Spleen (tissue), 11 donors: ENCODE measurements around the gene UBP1. TPM values are rescaled to one million over a fixed set of nuclear protein-coding genes. Genes with fewer than 3 reads are reported as not detected.

Experiments used
- DNase-seq: peaks from one replicate; pipeline ENCODE4 v3.0.0-alpha.2; 2020
- H3K27ac ChIP-seq, 8 donors: fragments of 200-600 bp; sonication (generic) in 7 of 8; 1 replicate in 4 of 8; 2 replicates in 4 of 8; pipeline versions ENCODE4 v1.5.0 to v1.8.0; 2016 to 2021; ENCODE audit warnings: inconsistent platforms in 4 of 8, mild to moderate bottlenecking in 4 of 8, moderate library complexity in 1 of 8
- H3K27me3 ChIP-seq, 7 donors: fragments of 200-600 bp; sonication (generic) in 6 of 7; replicated peaks in 1 of 7; 1 replicate in 4 of 7; 2 replicates in 3 of 7; pipeline versions ENCODE4 v1.5.0 to v1.8.0; 2016 to 2021; ENCODE audit warnings: inconsistent platforms in 3 of 7, mild to moderate bottlenecking in 1 of 7
- H3K36me3 ChIP-seq, 6 donors: fragments of 200-600 bp; sonication (generic) in 5 of 6; 1 replicate in 4 of 6; 2 replicates in 2 of 6; pipeline versions ENCODE4 v1.5.0 to v1.8.0; 2016 to 2021; ENCODE audit warnings: inconsistent platforms in 2 of 6
- H3K4me1 ChIP-seq, 6 donors: fragments of 200-600 bp; sonication (generic) in 5 of 6; 1 replicate in 3 of 6; 2 replicates in 3 of 6; pipeline versions ENCODE4 v1.5.0 to v1.8.0; 2016 to 2021; ENCODE audit warnings: inconsistent platforms in 3 of 6
- H3K4me3 ChIP-seq, 8 donors: fragments of 200-600 bp; sonication (generic) in 7 of 8; 1 replicate in 4 of 8; 2 replicates in 4 of 8; pipeline versions ENCODE4 v1.5.0 to v1.8.0; 2016 to 2021; ENCODE audit warnings: inconsistent platforms in 4 of 8, mild to moderate bottlenecking in 4 of 8, moderate library complexity in 2 of 8
- H3K9me3 ChIP-seq, 8 donors: fragments of 200-600 bp; sonication (generic) in 7 of 8; 1 replicate in 4 of 8; 2 replicates in 4 of 8; pipeline versions ENCODE4 v1.5.0 to v1.8.0; 2016 to 2021; ENCODE audit warnings: inconsistent platforms in 4 of 8
- CTCF ChIP-seq, 11 experiments: fragments of 200-600 bp in 7 of 11; fragments of 450-650 bp in 4 of 11; sonication (generic) in 4 of 11; IDR thresholded peaks in 8 of 11; conservative IDR thresholded peaks in 3 of 11; 1 replicate in 7 of 11; 2 replicates in 4 of 11; pipeline versions ENCODE4 v1.4.0 to v1.8.0; 2016 to 2021; ENCODE audit warnings: antibody characterized with exemption in 11 of 11, inconsistent platforms in 4 of 11, mild to moderate bottlenecking in 1 of 11
- POLR2A ChIP-seq, 3 donors: fragments of 450-650 bp; IDR thresholded peaks; one replicate each; pipeline ENCODE4 v1.5.1; 2017; ENCODE audit warnings: antibody characterized with exemption in 3 of 3, mild to moderate bottlenecking in 1 of 3
- POLR2AphosphoS5 ChIP-seq, 3 donors: sonication (generic); formaldehyde crosslinking; IDR thresholded peaks; one replicate each; pipeline ENCODE4 v1.5.1; 2017; ENCODE audit warnings: antibody characterized with exemption in 3 of 3
- WGBS, 5 donors: extraction: QIAGEN DNeasy Blood & Tissue Kit in 3 of 5; methylation state at CpG; one replicate each; pipeline versions ENCODE4 v1.1.5 to v1.1.7; 2013 to 2018; 5-methylcytosine and 5-hydroxymethylcytosine counted together
- intact Hi-C: fragments of 100-400 bp; cut with DNase I; formaldehyde crosslinking; loops from one replicate; pipeline ENCODE4 v1.15.0; 2023; ENCODE audit warnings: low total_unique reads
- polyA plus RNA-seq, 3 donors: library from polyadenylated mRNA; stranded (reverse); fragments of 200-250 nt; gene quantifications; one replicate each; pipeline ENCODE4 v1.2.1, GENCODE V29; 2013
- total RNA-seq, 7 donors: library from RNA; depleted of rRNA in 3 of 7; stranded (reverse); fragments of >200 nt in 3 of 7; fragmentation: NEBNext Ultra II Directional in 4 of 7; extraction: Animal tissue kit (Norgen Biotek cat#: 25700) in 4 of 7; gene quantifications; one replicate each; pipeline versions ENCODE4 v1.1.0 to v1.2.1, GENCODE V29; 2016 to 2021
- donor health status: healthy with polysubstance abuse.
- donor health status: DM: no; HTN: no; CAD: no; lungs with moderate emphysema.
- donor health status: DM: no; HTN: no; CAD: no.
- donor health status: Bipolar disorder and iron deficiency.
- donor health status: healthy.
- donor health status: DM: no; HTN: no; CAD: no.
- donor health status: DM: yes; HTN: yes; CAD: no.

The UBP1 gene
- total and polyA plus RNA-seq, 10 donors, result 27.6 to 88.2 (median 70.2) TPM

DNA sequence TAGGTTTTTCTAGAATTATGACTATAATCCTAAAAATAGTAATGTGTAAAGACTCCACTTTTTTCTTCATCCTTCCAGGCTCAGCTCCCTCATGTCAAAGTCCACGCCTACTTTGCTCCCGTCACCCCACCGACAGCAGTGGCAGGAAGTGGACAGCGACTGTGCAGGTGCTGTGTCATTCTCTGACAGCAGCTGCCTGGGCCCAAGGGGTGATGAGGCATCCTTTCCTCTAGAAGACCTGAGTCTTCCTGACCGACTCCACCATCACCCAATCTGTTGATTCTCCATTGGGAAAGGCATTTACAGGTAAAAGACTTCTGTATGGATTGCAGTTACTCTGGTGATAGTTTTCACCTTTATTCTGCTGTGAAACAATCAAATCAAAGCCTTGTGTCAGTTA, 54.8 kb downstream of the UBP1 start:
- Histone ChIP-seq H3K27ac (no peak overlapping the region), H3K9me3 (no peaks in the 10 kb centered on the region), H3K4me1 (peaks cover 0 to 7% (median 0%) of the 10 kb centered on the region in 6 donors), H3K27me3 (no peaks in the 10 kb centered on the region), H3K36me3 (peaks cover 0 to 65% (median 25%) of the 10 kb centered on the region in 6 donors), H3K4me3 (no peak overlapping the region)
- DNase-seq, result no peak
- TF ChIP-seq POLR2AphosphoS5 (IDR thresholded peaks at IDR 0.05) (no peak), POLR2A (IDR thresholded peaks at IDR 0.05) (no peak), CTCF (IDR thresholded peaks at IDR 0.05 in 8 of 11, conservative IDR thresholded peaks at IDR 0.05 in 3 of 11) (no peak)
- 35 to 48% (median 42%) methylated on average over 5 of the region's 5 CpGs for WGBS, 5 donors
- intact Hi-C loops, result no loop called here

GRCh38 chr3:33383951-33384350, 56.3 kb downstream of the UBP1 start:
- no peak for DNase-seq
- Histone ChIP-seq H3K9me3 (no peaks in the 10 kb centered on the region), H3K27ac (no peak overlapping the region), H3K27me3 (no peaks in the 10 kb centered on the region), H3K4me1 (peaks cover 0 to 7% (median 0%) of the 10 kb centered on the region in 6 donors), H3K4me3 (no peak overlapping the region), H3K36me3 (peaks cover 0 to 50% (median 15%) of the 10 kb centered on the region in 6 donors)
- TF ChIP-seq CTCF (IDR thresholded peaks at IDR 0.05 in 8 of 11, conservative IDR thresholded peaks at IDR 0.05 in 3 of 11) (no peak), POLR2AphosphoS5 (IDR thresholded peaks at IDR 0.05) (peak in 2 of 3 donors; percentile 23 to 50)
- intact Hi-C loops, result no loop called here
- WGBS, 5 donors, result 97% methylated on average over 12 of the region's 12 CpGs

DNA sequence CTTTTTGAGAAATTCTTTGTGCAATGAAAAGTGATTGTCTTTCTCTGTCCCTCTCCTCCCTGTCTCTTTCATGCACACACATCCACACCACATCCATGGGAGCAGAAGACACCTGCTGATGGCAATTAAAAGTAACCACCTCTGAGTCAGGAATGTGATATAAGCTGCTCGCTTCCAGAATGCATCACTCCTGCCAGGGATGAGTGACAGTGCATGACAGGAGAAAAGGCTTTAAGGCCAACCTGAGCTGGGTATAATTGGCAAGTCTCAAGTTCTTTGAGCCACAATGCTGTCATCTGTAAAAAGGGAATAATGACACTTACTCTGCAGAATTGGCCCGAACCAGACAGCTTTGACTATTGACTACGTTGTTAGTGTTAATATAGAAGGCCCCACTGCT, 59.6 kb downstream of the UBP1 start:
- intact Hi-C loops, result no loop called here
- peaks cover 0 to 3% (median 0%) of the 10 kb centered on the region in 6 donors for H3K4me1 ChIP-seq
- H3K36me3 ChIP-seq, result peaks cover 0 to 17% (median 0%) of the 10 kb centered on the region in 6 donors
- WGBS, 5 donors, result 92 to 97% (median 93%) methylated on average over 3 of the region's 3 CpGs
- no peaks in the 10 kb centered on the region for H3K9me3 ChIP-seq
- DNase-seq, result no peak
- no peak overlapping the region for H3K27ac ChIP-seq
- H3K27me3 ChIP-seq, result no peaks in the 10 kb centered on the region
- H3K4me3 ChIP-seq, result no peak overlapping the region
- no peak for TF ChIP-seq POLR2AphosphoS5 (IDR thresholded peaks at IDR 0.05)

DNA sequence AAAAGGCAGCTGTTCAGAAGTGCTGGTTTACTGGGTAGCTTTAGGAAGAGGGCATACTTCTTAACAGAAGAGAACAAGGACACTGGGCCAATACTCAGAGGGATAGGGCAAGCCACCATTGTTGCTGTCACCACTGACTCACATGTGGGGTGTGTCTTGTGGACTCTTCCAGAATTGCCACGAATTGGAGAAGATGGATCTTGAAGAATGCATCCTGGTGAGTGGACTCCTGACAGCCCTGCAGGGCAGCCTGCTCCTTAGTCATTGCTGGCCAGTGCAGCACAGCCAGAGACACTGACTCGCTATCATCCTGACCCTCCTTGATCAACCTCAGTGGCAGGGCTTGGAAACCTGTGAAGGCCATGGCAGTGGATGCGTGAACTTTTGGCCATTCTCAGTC, 62.3 kb downstream of the UBP1 start:
- intact Hi-C loops, result loop anchor here (10.0 kb wide), 1 partner anchor 423 kb away; the partner anchor contains the start of gene CCR4
- peaks cover 0 to 2% (median 2%) of the 10 kb centered on the region in 6 donors for H3K4me1 ChIP-seq
- 88 to 98% (median 93%) methylated on average over 3 of the region's 3 CpGs for WGBS, 5 donors

More for the DNA sequence above, 62.3 kb downstream of the UBP1 start:
- H3K9me3 ChIP-seq, result no peaks in the 10 kb centered on the region
- TF ChIP-seq POLR2AphosphoS5 (IDR thresholded peaks at IDR 0.05) (no peak), POLR2A (IDR thresholded peaks at IDR 0.05) (no peak), CTCF (IDR thresholded peaks at IDR 0.05 in 8 of 11, conservative IDR thresholded peaks at IDR 0.05 in 3 of 11) (no peak)
- no peaks in the 10 kb centered on the region for H3K36me3 ChIP-seq
- no peak overlapping the region for H3K4me3 ChIP-seq
- H3K27ac ChIP-seq, result no peak overlapping the region
- DNase-seq, result no peak
- H3K27me3 ChIP-seq, result no peaks in the 10 kb centered on the region
